IMR-90 (cell line): Measurements from ENCODE around the gene FLT3LG. TPM values are rescaled to one million over a fixed set of nuclear protein-coding genes. Genes with fewer than 3 reads are reported as not detected.

Experiments used
- ATAC-seq: fragments of 200-7000 bp; cut with Tn5 transposase; 2 replicates; pipeline ENCODE4 v1.9.1; 2020; ENCODE audit warnings: low read depth, mild to moderate bottlenecking, moderate library complexity
- BruUV-seq: library from RNA; stranded (reverse); fragments of 400-500 nt; replicated peaks from 2 replicates; lab custom pipeline; 2021; lab: Mats Ljungman, UMichigan
- CTCF ChIA-PET: fragments of 300-600 bp; formaldehyde crosslinking; extraction: SDS; loops from one replicate; lab custom pipeline; 2021; ENCODE audit warnings: antibody characterized with exemption; lab: Yijun Ruan, JAX
- POLR2A ChIA-PET: fragments of 300-600 bp; sonication (Branson Sonifier 250); formaldehyde crosslinking; loops from one replicate; lab custom pipeline; 2022; ENCODE audit warnings: antibody characterized with exemption; ENCODE audit not compliant: unreplicated experiment; lab: Charles Lee
- DNase-seq: peaks from one replicate; pipeline ENCODE4 v3.0.0; 2013
- H2AFZ ChIP-seq: replicated peaks from 2 replicates; pipeline ENCODE3; 2013; ENCODE audit warnings: low read length, mild to moderate bottlenecking; ENCODE audit not compliant: poor library complexity
- H2AK5ac ChIP-seq: 2 replicates; pipeline ENCODE4 v1.6.1; 2013; ENCODE audit warnings: low read depth, low read length, inconsistent platforms
- H2AK9ac ChIP-seq: replicated peaks from 2 replicates; pipeline ENCODE3; 2013; ENCODE audit warnings: mild to moderate bottlenecking, low read depth, low read length, moderate library complexity; ENCODE audit not compliant: poor library complexity
- H2BK120ac ChIP-seq: 2 replicates; pipeline ENCODE4 v1.6.1; 2013; ENCODE audit warnings: low read depth, low read length, inconsistent platforms
- H2BK15ac ChIP-seq: 3 replicates; pipeline ENCODE4 v1.6.1; 2013; ENCODE audit warnings: low read depth, low read length, inconsistent platforms
- H2BK20ac ChIP-seq: 2 replicates; pipeline ENCODE4 v1.6.1; 2013; ENCODE audit warnings: low read depth, mild to moderate bottlenecking, inconsistent platforms, low read length, moderate library complexity
- H2BK5ac ChIP-seq: 2 replicates; pipeline ENCODE4 v1.6.1; 2013; ENCODE audit warnings: mild to moderate bottlenecking, low read depth, low read length, inconsistent platforms; ENCODE audit not compliant: poor library complexity, severe bottlenecking
- H3K14ac ChIP-seq: replicated peaks from 2 replicates; pipeline ENCODE4 v1.6.1; 2013; ENCODE audit warnings: low read depth, low read length, inconsistent platforms
- H3K18ac ChIP-seq: 2 replicates; pipeline ENCODE4 v1.6.1; 2013; ENCODE audit warnings: low read depth, low read length, control low read depth
- H3K23ac ChIP-seq: 2 replicates; pipeline ENCODE4 v1.6.1; 2013; ENCODE audit warnings: low read depth, low read length, inconsistent platforms
- H3K27ac ChIP-seq: 2 replicates; pipeline ENCODE4 v1.5.1; 2013; ENCODE audit warnings: mild to moderate bottlenecking, control low read depth, low read length; ENCODE audit not compliant: insufficient read depth
- H3K27me3 ChIP-seq: 2 replicates; pipeline ENCODE4 v1.6.1; 2013; ENCODE audit warnings: low read length; ENCODE audit not compliant: control insufficient read depth, insufficient read depth
- H3K36me3 ChIP-seq: 2 replicates; pipeline ENCODE4 v1.6.1; 2013; ENCODE audit warnings: low read length, mixed read lengths; ENCODE audit not compliant: control insufficient read depth, insufficient read depth
- H3K4ac ChIP-seq: 2 replicates; pipeline ENCODE4 v1.6.1; 2013; ENCODE audit warnings: low read depth, low read length, inconsistent platforms
- H3K4me1 ChIP-seq: 2 replicates; pipeline ENCODE4 v1.6.1; 2013; ENCODE audit warnings: low read length, mixed read lengths; ENCODE audit not compliant: control insufficient read depth, insufficient read depth
- H3K4me2 ChIP-seq: 2 replicates; pipeline ENCODE4 v1.6.1; 2013; ENCODE audit warnings: low read depth, mild to moderate bottlenecking, control low read depth, low read length, moderate library complexity
- H3K4me3 ChIP-seq: 2 replicates; pipeline ENCODE4 v1.5.1; 2013; ENCODE audit warnings: low read depth, mild to moderate bottlenecking, control low read depth, low read length, moderate library complexity; ENCODE audit not compliant: insufficient read depth
- H3K56ac ChIP-seq: 2 replicates; pipeline ENCODE4 v1.6.1; 2013; ENCODE audit warnings: low read length, inconsistent platforms; ENCODE audit not compliant: insufficient read depth; ENCODE audit errors: extremely low read depth
- H3K79me1 ChIP-seq, 2 experiments: 2 replicates each; pipeline ENCODE4 v1.6.1; 2013; ENCODE audit warnings: low read length in 2 of 2, inconsistent platforms in 1 of 2, low read depth in 1 of 2
- H3K9ac ChIP-seq: 2 replicates; pipeline ENCODE4 v1.6.1; 2013; ENCODE audit warnings: low read depth, low read length, control low read depth
- H3K9me1 ChIP-seq: 2 replicates; pipeline ENCODE4 v1.6.1; 2013; ENCODE audit warnings: low read length, inconsistent platforms; ENCODE audit not compliant: insufficient read depth
- H3K9me3 ChIP-seq: 2 replicates; pipeline ENCODE4 v1.6.1; 2013; ENCODE audit warnings: low read length; ENCODE audit not compliant: control insufficient read depth, insufficient read depth
- H4K20me1 ChIP-seq: 2 replicates; pipeline ENCODE4 v1.6.1; 2013; ENCODE audit warnings: low read length, inconsistent platforms; ENCODE audit not compliant: insufficient read depth
- H4K5ac ChIP-seq: 2 replicates; pipeline ENCODE4 v1.6.1; 2013; ENCODE audit warnings: mild to moderate bottlenecking, low read depth, low read length, control low read depth
- H4K8ac ChIP-seq, 2 experiments: 2 replicates each; pipeline ENCODE4 v1.6.1; 2013; ENCODE audit warnings: low read depth in 2 of 2, low read length in 2 of 2, control low read depth in 1 of 2, inconsistent platforms in 1 of 2
- H4K91ac ChIP-seq: 2 replicates; pipeline ENCODE4 v1.6.1; 2013; ENCODE audit warnings: low read depth, low read length, inconsistent platforms; ENCODE audit not compliant: insufficient read depth
- BHLHE40 ChIP-seq: fragments of 150-350 bp; IDR thresholded peaks from 2 replicates; pipeline ENCODE4 v1.6.1; 2016; ENCODE audit warnings: mild to moderate bottlenecking, low read depth, low read length
- CEBPB ChIP-seq: IDR thresholded peaks from 2 replicates; pipeline ENCODE4 v1.6.1; 2012; ENCODE audit warnings: low read depth, low read length, improper control_type of control experiment
- CHD1 ChIP-seq: IDR thresholded peaks from 2 replicates; pipeline ENCODE4 v1.6.1; 2012; ENCODE audit warnings: low read depth, low read length, improper control_type of control experiment
- FOS ChIP-seq: fragments of 150-350 bp; IDR thresholded peaks from 2 replicates; pipeline ENCODE4 v1.6.1; 2016; ENCODE audit warnings: low read depth, low read length
- MAFK ChIP-seq: IDR thresholded peaks from 2 replicates; pipeline ENCODE4 v1.6.1; 2012; ENCODE audit warnings: low read depth, low read length, improper control_type of control experiment
- MAZ ChIP-seq: IDR thresholded peaks from 2 replicates; pipeline ENCODE4 v1.6.1; 2012; ENCODE audit warnings: low read depth, mild to moderate bottlenecking, low read length, improper control_type of control experiment, moderate library complexity, borderline replicate concordance
- MXI1 ChIP-seq: IDR thresholded peaks from 2 replicates; pipeline ENCODE4 v1.6.1; 2012; ENCODE audit warnings: low read depth, mild to moderate bottlenecking, low read length, moderate library complexity, borderline replicate concordance
- NFE2L2 ChIP-seq: fragments of 150-350 bp; IDR thresholded peaks from 2 replicates; pipeline ENCODE4 v1.6.1; 2016; ENCODE audit warnings: low read depth, mild to moderate bottlenecking, low read length
- POLR2A ChIP-seq: IDR thresholded peaks from 2 replicates; pipeline ENCODE4 v1.6.1; 2012; ENCODE audit warnings: mild to moderate bottlenecking, low read depth, low read length
- RAD21 ChIP-seq: IDR thresholded peaks from 2 replicates; pipeline ENCODE4 v1.6.1; 2012; ENCODE audit warnings: low read length, improper control_type of control experiment
- RCOR1 ChIP-seq: IDR thresholded peaks from 2 replicates; pipeline ENCODE4 v1.6.1; 2012; ENCODE audit warnings: mild to moderate bottlenecking, low read length, improper control_type of control experiment; ENCODE audit not compliant: insufficient replicate concordance
- RFX5 ChIP-seq: IDR thresholded peaks from 2 replicates; pipeline ENCODE4 v1.8.0; 2012; ENCODE audit warnings: low read depth, mild to moderate bottlenecking, low read length, moderate library complexity
- WGBS, 2 experiments: methylation state at CpG; one replicate each; pipeline versions ENCODE4 v1.1.5 to v1.1.7; 2013; ENCODE audit warnings: missing lambda C conversion rate in 2 of 2; ENCODE audit not compliant: insufficient read length in 1 of 2; ENCODE audit errors: extremely low coverage in 2 of 2; 5-methylcytosine and 5-hydroxymethylcytosine counted together
- dilution Hi-C: fragments of 300-500 bp; cut with HindIII; formaldehyde crosslinking; loops from one replicate; pipeline ENCODE4 v1.14.3; 2018; ENCODE audit warnings: low sequenced_read_pairs; ENCODE audit not compliant: unreplicated experiment
- in situ Hi-C: fragments of 300-500 bp; cut with MboI; formaldehyde crosslinking; loops from 3 replicates; pipeline ENCODE4 v1.14.3; 2019; ENCODE audit warnings: low sequenced_read_pairs, inconsistent platforms, mixed read lengths
- intact Hi-C: fragments of 100-400 bp; cut with micrococcal nuclease; formaldehyde crosslinking; loops from 2 replicates; pipeline ENCODE4 v1.10.0; 2022
- polyA plus RNA-seq, 3 experiments: library from polyadenylated mRNA; depleted of rRNA; stranded (reverse); fragments of >200 nt; gene quantifications; 2 replicates each; pipeline ENCODE4 v1.2.3, GENCODE V29; 2012; ENCODE audit warnings: low replicate concordance in 1 of 3
- total RNA-seq: library from RNA; depleted of rRNA; stranded (reverse); fragments of >200 nt; gene quantifications from 2 replicates; pipeline ENCODE4 v1.2.3, GENCODE V29; 2012
- TF ChIP-seq, protein P1 (sequence below): fragments of 150-350 bp; IDR thresholded peaks from 2 replicates; pipeline ENCODE4 v1.6.1; 2017; ENCODE audit warnings: mild to moderate bottlenecking, antibody characterized with exemption, low read length, low read depth

Gene FLT3LG
- total and polyA plus RNA-seq, 2 of the 4 experiments (the other 2 are of a cell fraction) = 0.90 to 8.3 TPM

DNA sequence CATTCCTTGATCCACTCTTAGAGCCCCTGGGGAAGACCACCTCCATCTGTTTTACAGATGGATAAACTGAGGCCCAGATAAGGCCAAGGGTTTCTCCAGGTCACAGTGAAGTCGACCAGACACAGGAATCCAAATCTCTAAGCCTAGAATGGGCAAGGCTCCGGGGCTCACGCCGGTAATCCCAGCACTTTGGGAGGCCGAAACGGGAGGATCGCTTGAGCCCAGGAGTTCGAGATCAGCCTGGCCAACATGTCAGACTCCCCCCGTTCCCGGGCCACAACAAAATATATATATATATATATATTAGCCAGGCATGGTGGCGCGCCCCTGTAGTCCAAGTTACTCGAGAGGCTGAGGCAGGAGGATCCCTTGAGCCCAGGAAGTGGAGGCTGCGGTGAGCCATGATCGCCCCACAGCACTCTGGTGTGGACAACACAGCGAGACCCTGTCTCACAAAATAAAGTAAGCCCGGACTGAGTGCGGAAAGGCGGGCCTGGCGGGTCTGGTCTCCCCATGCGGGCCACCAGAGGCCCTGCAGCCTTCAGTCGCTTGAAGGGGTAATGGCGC, 12.8 kb downstream of the FLT3LG start (continued):
- no peak for TF ChIP-seq MAFK

DNA sequence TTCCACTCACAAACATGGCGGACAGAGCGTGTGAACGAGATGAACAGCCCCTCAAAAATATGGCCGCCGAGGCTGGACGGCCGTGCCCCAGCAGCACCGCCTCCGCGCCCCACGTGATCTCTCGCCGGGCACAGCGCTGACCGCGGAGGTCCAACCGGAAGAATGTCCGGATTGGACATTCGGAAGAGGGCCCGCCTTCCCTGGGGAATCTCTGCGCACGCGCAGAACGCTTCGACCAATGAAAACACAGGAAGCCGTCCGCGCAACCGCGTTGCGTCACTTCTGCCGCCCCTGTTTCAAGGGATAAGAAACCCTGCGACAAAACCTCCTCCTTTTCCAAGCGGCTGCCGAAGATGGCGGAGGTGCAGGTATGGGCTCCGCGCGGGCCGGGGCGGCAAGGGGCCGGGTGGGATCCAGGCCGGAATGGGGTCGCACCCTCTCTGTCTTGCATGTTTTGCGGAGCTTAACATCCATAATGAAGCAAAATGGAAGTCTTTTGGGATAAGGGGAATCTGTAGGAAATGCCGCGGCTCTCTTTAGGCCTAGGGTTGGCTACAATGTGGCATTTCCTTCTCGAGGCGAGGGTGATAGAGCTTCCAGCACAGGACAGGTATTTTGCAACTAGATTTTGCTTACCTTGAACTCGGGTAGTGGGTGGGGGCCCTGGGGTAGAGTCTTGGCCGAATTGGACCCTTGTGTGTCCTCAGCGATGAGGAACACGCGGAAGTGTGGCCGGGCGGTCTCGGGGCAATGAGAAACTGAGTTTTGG, 13.4 kb downstream of the FLT3LG start, which contains the start of gene RPL13A:
RPL13A (plus strand) TSS at position 332 of the 769 bp plus-strand sequence; CDS start at position 354, 22 bp downstream.
- dilution Hi-C loops = no loop called here
- 0% methylated on average over 42 of the region's 57 CpGs; no CpG with 5 or more reads in 1 of the 2 experiments for WGBS, 2 experiments
- peak within 1 kb of the TSS; percentile 99 for H3K23ac ChIP-seq
- in situ Hi-C loops = no loop called here
- H3K56ac ChIP-seq = peak within 1 kb of the TSS; percentile 99
- peaks cover 11 to 34% of the 10 kb centered on the region in 2 experiments for H3K79me1 ChIP-seq
- ATAC-seq (peak; percentile 95), DNase-seq (peak; percentile 99)
- peak within 1 kb of the TSS; percentile 53; the same call in 1 of the 2 replicates for H2BK120ac ChIP-seq
- TSS peak; percentile 66 for BruUV-seq
- H3K4me2 ChIP-seq = peak within 1 kb of the TSS; percentile 91
- peak within 1 kb of the TSS; percentile 98 for H3K14ac ChIP-seq
- CTCF ChIA-PET = no interaction called here
- H2BK15ac ChIP-seq = no peak within 1 kb of the TSS; the same call in 2 of the 3 replicates
- no peaks in the 10 kb centered on the region for H3K9me3 ChIP-seq
- H2AK5ac ChIP-seq = peak within 1 kb of the TSS; percentile 90
- TF ChIP-seq RFX5 (0 out of 2 replicates have a peak, but pooled peaks have one; percentile 28), FOS (peak; percentile 41; the same call in 1 of the 2 replicates), MAFK (no peak), MAZ (peak; percentile 65; the same call in 1 of the 2 replicates), CEBPB (peak; percentile 99), MXI1 (peak; percentile 55; the same call in 1 of the 2 replicates), BHLHE40 (0 out of 2 replicates have a peak, but pooled peaks have one; percentile 19), NFE2L2 (no peak), RCOR1 (no peak), RAD21 (no peak), CHD1 (peak; percentile 96), POLR2A (peak; percentile 100)
- TF ChIP-seq, protein P1, sequence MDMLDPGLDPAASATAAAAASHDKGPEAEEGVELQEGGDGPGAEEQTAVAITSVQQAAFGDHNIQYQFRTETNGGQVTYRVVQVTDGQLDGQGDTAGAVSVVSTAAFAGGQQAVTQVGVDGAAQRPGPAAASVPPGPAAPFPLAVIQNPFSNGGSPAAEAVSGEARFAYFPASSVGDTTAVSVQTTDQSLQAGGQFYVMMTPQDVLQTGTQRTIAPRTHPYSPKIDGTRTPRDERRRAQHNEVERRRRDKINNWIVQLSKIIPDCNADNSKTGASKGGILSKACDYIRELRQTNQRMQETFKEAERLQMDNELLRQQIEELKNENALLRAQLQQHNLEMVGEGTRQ = peak; percentile 99
- H4K91ac ChIP-seq = peak within 1 kb of the TSS; percentile 86
- H4K8ac ChIP-seq = peak within 1 kb of the TSS; percentile 80 to 98
- H2BK20ac ChIP-seq = no peak within 1 kb of the TSS
- H3K36me3 ChIP-seq = peaks cover 41% of the 10 kb centered on the region
- peak within 1 kb of the TSS; percentile 82 for H3K27ac ChIP-seq
- H3K4me1 ChIP-seq = peaks cover 7% of the 10 kb centered on the region
- no peaks in the 10 kb centered on the region for H3K27me3 ChIP-seq
- peak within 1 kb of the TSS; percentile 97 for H2AFZ ChIP-seq
- intact Hi-C loops = loop anchor here (1.0 kb wide), 1 partner anchor 9 kb away; the partner anchor contains the start of gene RPS11
- peak within 1 kb of the TSS; percentile 100 for H2AK9ac ChIP-seq
- peak within 1 kb of the TSS; percentile 70 for H3K4me3 ChIP-seq
- peak within 1 kb of the TSS; percentile 16 for H3K18ac ChIP-seq
- H3K4ac ChIP-seq = peak within 1 kb of the TSS; percentile 93
- peak within 1 kb of the TSS; percentile 86 for H2BK5ac ChIP-seq
- H3K9ac ChIP-seq = peak within 1 kb of the TSS; percentile 99
- H4K5ac ChIP-seq = peak within 1 kb of the TSS; percentile 94
- POLR2A ChIA-PET = interaction anchor here (0.7 to 1.1 kb wide), 2 partner anchors 11 to 26 kb away, joined by 3 to 4 read pairs; no protein-coding TSS in a partner anchor
- peaks cover 50% of the 10 kb centered on the region for H4K20me1 ChIP-seq
- peaks cover 5% of the 10 kb centered on the region for H3K9me1 ChIP-seq
